ENCODE results near the gene NXPE3. TPM values are rescaled to one million over a fixed set of nuclear protein-coding genes. Genes with fewer than 3 reads are reported as not detected.

NXPE3 gene
- polyA plus RNA-seq, 1 donor (not counting 4 experiments of a cell fraction or from before 2014, with no cell fraction given) = 16.8 TPM

GRCh38 chr3:101865751-101866509 is 86.9 kb downstream of the NXPE3 start:
- H3K4me1 ChIP-seq (ENCODE audit: control insufficient read depth, extremely low read depth, insufficient read depth, low read length) = peaks cover 17% of the 10 kb centered on the region
- TF ChIP-seq, protein P1, sequence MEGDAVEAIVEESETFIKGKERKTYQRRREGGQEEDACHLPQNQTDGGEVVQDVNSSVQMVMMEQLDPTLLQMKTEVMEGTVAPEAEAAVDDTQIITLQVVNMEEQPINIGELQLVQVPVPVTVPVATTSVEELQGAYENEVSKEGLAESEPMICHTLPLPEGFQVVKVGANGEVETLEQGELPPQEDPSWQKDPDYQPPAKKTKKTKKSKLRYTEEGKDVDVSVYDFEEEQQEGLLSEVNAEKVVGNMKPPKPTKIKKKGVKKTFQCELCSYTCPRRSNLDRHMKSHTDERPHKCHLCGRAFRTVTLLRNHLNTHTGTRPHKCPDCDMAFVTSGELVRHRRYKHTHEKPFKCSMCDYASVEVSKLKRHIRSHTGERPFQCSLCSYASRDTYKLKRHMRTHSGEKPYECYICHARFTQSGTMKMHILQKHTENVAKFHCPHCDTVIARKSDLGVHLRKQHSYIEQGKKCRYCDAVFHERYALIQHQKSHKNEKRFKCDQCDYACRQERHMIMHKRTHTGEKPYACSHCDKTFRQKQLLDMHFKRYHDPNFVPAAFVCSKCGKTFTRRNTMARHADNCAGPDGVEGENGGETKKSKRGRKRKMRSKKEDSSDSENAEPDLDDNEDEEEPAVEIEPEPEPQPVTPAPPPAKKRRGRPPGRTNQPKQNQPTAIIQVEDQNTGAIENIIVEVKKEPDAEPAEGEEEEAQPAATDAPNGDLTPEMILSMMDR (optimal IDR thresholded peaks at IDR 0.05 in 1 of 3, IDR thresholded peaks at IDR 0.05 in 1 of 3, conservative IDR thresholded peaks at IDR 0.05 in 1 of 3; ENCODE audit: extremely low read depth in 1 of 3, insufficient read depth in 2 of 3, low read length in 3 of 3) = no peak
- TF ChIP-seq EZH2 (IDR thresholded peaks at IDR 0.05; ENCODE audit: low read length) = no peak
- no peaks in the 10 kb centered on the region for H3K79me2 ChIP-seq (ENCODE audit: control insufficient read depth, insufficient read depth, low read length)
- FAIRE-seq (peak; percentile 9), DNase-seq (ENCODE audit: low read depth, low spot score) (no peak)
- no peaks in the 10 kb centered on the region for H3K27me3 ChIP-seq (ENCODE audit: control insufficient read depth, extremely low read depth, insufficient read depth, low read length)
- no peak overlapping the region for H3K4me3 ChIP-seq (ENCODE audit: control insufficient read depth in 2 of 3, extremely low read depth in 1 of 3, insufficient read depth in 2 of 3, low read depth in 1 of 3, low read length in 3 of 3)
- no peaks in the 10 kb centered on the region for H3K36me3 ChIP-seq (ENCODE audit: control insufficient read depth in 2 of 2, extremely low read depth in 1 of 2, insufficient read depth in 2 of 2, low read length in 2 of 2)
- no peaks in the 10 kb centered on the region for H4K20me1 ChIP-seq (ENCODE audit: control insufficient read depth, extremely low read depth, insufficient read depth, low read length)
- H3K27ac ChIP-seq (ENCODE audit: control insufficient read depth, insufficient read depth, low read length) = no peak overlapping the region
- no peak overlapping the region for H3K4me2 ChIP-seq (ENCODE audit: control insufficient read depth, extremely low read depth, insufficient read depth, low read depth, low read length)
- dilution Hi-C loops (cut with MboI; ENCODE audit: extremely low pct_ligation_motif_present, low sequenced_read_pairs) = no loop called here
- H2AFZ ChIP-seq (ENCODE audit: control insufficient read depth, low read length) = peak overlapping the region; percentile 14
- H3K9me1 ChIP-seq (ENCODE audit: control insufficient read depth, extremely low read depth, insufficient read depth, low read length) = no peaks in the 10 kb centered on the region
- H3K9ac ChIP-seq (ENCODE audit: control insufficient read depth, extremely low read depth, insufficient read depth, low read length) = no peak overlapping the region
- no peaks in the 10 kb centered on the region for H3K9me3 ChIP-seq (ENCODE audit: control insufficient read depth, low read depth, low read length)

GRCh38 chr3:101867511-101867910 is 88.5 kb downstream of the NXPE3 start:
- FAIRE-seq (no peak), DNase-seq (ENCODE audit: low read depth, low spot score) (no peak)
- no peaks in the 10 kb centered on the region for H3K79me2 ChIP-seq (ENCODE audit: control insufficient read depth, insufficient read depth, low read length)
- H3K4me2 ChIP-seq (ENCODE audit: control insufficient read depth, extremely low read depth, insufficient read depth, low read depth, low read length) = no peak overlapping the region
- no peaks in the 10 kb centered on the region for H3K9me1 ChIP-seq (ENCODE audit: control insufficient read depth, extremely low read depth, insufficient read depth, low read length)
- H2AFZ ChIP-seq (ENCODE audit: control insufficient read depth, low read length) = no peak overlapping the region
- peaks cover 17% of the 10 kb centered on the region for H3K4me1 ChIP-seq (ENCODE audit: control insufficient read depth, extremely low read depth, insufficient read depth, low read length)
- TF ChIP-seq, protein P1 (optimal IDR thresholded peaks at IDR 0.05 in 1 of 3, IDR thresholded peaks at IDR 0.05 in 1 of 3, conservative IDR thresholded peaks at IDR 0.05 in 1 of 3; ENCODE audit: extremely low read depth in 1 of 3, insufficient read depth in 2 of 3, low read length in 3 of 3) = no peak
- TF ChIP-seq EZH2 (IDR thresholded peaks at IDR 0.05; ENCODE audit: low read length) = no peak
- no peaks in the 10 kb centered on the region for H4K20me1 ChIP-seq (ENCODE audit: control insufficient read depth, extremely low read depth, insufficient read depth, low read length)
- H3K36me3 ChIP-seq (ENCODE audit: control insufficient read depth in 2 of 2, extremely low read depth in 1 of 2, insufficient read depth in 2 of 2, low read length in 2 of 2) = no peaks in the 10 kb centered on the region
- no peaks in the 10 kb centered on the region for H3K27me3 ChIP-seq (ENCODE audit: control insufficient read depth, extremely low read depth, insufficient read depth, low read length)
- no peak overlapping the region for H3K9ac ChIP-seq (ENCODE audit: control insufficient read depth, extremely low read depth, insufficient read depth, low read length)
- H3K4me3 ChIP-seq (ENCODE audit: control insufficient read depth in 2 of 3, extremely low read depth in 1 of 3, insufficient read depth in 2 of 3, low read depth in 1 of 3, low read length in 3 of 3) = no peak overlapping the region
- no peak overlapping the region for H3K27ac ChIP-seq (ENCODE audit: control insufficient read depth, insufficient read depth, low read length)
- H3K9me3 ChIP-seq (ENCODE audit: control insufficient read depth, low read depth, low read length) = no peaks in the 10 kb centered on the region
- dilution Hi-C loops (cut with MboI; ENCODE audit: extremely low pct_ligation_motif_present, low sequenced_read_pairs) = no loop called here

All from keratinocyte (primary cell).